Measurements from ENCODE around the gene GPR21.

Gene GPR21, protein sequence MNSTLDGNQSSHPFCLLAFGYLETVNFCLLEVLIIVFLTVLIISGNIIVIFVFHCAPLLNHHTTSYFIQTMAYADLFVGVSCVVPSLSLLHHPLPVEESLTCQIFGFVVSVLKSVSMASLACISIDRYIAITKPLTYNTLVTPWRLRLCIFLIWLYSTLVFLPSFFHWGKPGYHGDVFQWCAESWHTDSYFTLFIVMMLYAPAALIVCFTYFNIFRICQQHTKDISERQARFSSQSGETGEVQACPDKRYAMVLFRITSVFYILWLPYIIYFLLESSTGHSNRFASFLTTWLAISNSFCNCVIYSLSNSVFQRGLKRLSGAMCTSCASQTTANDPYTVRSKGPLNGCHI

DNA sequence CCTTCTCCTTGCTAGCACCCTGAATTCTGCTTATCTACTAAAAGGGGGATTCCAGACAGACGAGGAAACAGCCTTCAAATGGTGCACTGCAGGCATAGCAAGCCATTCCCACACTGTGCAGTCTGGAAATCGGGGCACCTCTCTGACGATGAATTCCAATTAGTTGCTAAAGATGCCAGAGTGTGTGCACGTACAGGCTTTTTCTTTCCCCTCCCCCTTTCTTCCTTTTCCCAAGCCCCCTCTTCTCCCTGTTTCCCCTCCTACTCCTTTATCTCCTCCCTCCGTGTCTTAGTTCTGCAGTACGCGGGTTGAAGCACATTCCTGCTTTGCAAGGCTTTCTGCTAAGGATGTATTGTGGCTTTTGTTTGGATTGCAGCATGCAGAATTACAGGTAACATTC lies at the start of gene GPR21:
Gene GPR21, plus strand, starts transcription at position 316 of the 400 bp plus-strand sequence. CDS start 900 bp downstream, outside the sequence.
- DNase-seq (ENCODE audit: low read depth) = no peak
- TF ChIP-seq, protein P1, sequence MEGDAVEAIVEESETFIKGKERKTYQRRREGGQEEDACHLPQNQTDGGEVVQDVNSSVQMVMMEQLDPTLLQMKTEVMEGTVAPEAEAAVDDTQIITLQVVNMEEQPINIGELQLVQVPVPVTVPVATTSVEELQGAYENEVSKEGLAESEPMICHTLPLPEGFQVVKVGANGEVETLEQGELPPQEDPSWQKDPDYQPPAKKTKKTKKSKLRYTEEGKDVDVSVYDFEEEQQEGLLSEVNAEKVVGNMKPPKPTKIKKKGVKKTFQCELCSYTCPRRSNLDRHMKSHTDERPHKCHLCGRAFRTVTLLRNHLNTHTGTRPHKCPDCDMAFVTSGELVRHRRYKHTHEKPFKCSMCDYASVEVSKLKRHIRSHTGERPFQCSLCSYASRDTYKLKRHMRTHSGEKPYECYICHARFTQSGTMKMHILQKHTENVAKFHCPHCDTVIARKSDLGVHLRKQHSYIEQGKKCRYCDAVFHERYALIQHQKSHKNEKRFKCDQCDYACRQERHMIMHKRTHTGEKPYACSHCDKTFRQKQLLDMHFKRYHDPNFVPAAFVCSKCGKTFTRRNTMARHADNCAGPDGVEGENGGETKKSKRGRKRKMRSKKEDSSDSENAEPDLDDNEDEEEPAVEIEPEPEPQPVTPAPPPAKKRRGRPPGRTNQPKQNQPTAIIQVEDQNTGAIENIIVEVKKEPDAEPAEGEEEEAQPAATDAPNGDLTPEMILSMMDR (IDR thresholded peaks at IDR 0.05; ENCODE audit: low read length, missing control alignments) = no peak
- no peak within 1 kb of the TSS for H3K4me3 ChIP-seq (replicated peaks; ENCODE audit: low read depth, low read length)

DNA sequence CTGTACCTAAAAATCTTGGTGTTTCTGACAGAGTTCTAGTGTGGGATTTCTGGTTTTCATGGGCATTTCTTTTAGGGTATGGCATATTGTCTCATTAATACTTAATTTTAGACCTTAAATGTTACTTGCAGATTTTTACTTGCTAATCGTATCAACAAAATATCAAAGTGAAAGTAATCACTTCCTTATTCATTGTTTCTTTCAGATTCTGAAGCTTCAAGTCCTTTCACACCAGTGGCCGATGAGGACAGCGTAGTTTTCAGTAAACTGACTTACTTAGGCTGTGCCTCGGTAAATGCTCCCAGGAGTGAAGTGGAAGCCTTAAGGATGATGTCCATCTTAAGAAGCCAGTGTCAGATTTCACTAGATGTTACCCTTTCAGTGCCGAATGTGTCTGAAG lies 47.5 kb upstream of the GPR21 start:
- no peak overlapping the region for H3K4me3 ChIP-seq (replicated peaks; ENCODE audit: low read depth, low read length)
- TF ChIP-seq, protein P1 (IDR thresholded peaks at IDR 0.05; ENCODE audit: low read length, missing control alignments) = no peak
- no peak for DNase-seq (ENCODE audit: low read depth)

DNA sequence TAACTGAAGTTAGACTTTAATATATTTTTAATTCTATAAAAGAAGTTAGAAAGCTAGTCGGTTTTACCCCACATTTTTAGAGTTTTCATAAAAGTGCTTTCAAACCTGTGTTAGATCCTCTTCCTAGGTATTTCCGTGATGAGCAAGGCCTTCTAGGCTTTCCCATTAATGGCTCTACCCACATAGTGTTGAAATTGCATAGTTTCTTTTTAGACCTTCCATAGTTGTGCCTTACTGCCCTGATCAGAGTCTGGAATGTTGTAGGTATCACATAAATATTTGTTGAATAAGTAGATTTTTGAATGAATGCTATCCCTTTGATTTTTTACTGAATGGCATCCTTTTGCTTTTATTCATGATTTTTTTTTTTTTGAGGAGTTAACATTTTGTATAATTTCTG lies 45.3 kb upstream of the GPR21 start:
- DNase-seq (ENCODE audit: low read depth) = no peak
- no peak overlapping the region for H3K4me3 ChIP-seq (replicated peaks; ENCODE audit: low read depth, low read length)
- TF ChIP-seq, protein P1 (IDR thresholded peaks at IDR 0.05; ENCODE audit: low read length, missing control alignments) = no peak

DNA sequence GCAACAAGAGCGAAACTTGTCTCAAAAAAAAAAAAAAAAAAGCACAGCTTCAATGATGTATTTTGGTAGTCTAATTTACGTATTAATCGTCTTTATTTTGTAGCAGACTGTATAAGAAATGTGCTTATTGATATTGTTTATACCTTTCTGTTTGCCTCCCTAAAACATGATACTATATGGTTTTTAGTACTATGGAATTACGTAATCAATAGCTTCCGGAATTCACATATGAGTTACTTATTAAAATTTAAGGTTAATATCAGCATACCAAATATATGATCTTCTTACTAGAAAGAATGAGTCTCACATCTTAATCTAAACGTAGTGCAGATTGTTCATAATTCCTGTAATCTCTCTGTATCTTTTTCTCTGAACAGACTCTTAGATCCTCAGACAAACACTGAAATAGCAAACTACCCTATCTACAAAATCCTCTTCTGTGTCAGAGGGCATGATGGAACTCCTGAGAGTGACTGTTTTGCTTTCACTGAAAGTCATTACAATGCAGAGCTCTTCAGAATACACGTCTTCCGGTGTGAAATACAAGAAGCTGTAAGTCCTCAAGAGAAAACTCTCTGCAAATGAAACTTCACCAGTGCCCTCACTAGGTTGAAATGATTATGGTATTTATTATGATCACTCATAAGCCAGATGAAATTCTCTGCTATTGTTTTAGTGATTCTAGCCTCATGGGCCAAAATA lies 44.4 kb upstream of the GPR21 start:
- DNase-seq (ENCODE audit: low read depth) = no peak
- TF ChIP-seq, protein P1 (IDR thresholded peaks at IDR 0.05; ENCODE audit: low read length, missing control alignments) = no peak

DNA sequence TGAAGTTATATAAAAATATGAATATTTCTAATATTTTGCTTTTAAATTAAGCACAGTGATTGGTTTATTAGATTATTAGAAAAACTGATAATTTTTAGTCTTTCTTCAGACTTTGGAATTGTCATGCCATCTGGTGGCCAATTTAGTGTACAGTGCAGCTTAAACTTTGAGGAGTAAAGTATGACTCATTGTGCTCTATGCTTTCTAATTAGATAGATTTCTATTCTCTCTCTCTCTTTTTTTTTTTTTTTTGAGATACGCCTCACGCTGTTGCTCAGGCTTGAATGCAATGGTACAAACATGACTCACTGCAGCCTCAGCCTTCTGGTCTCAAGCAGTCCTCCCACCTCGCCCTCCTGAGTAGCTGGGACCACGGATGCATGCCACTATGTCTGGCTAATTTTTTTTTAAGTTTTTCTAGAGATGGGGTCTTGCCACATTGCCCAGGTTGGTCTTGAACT lies 42.1 kb upstream of the GPR21 start:
- H3K4me3 ChIP-seq (replicated peaks; ENCODE audit: low read depth, low read length) = no peak overlapping the region
- TF ChIP-seq, protein P1 (IDR thresholded peaks at IDR 0.05; ENCODE audit: low read length, missing control alignments) = peak; percentile 73
- DNase-seq (ENCODE audit: low read depth) = peak; percentile 93

More for the DNA sequence above, 44.4 kb upstream of the GPR21 start:
- no peak overlapping the region for H3K4me3 ChIP-seq (replicated peaks; ENCODE audit: low read depth, low read length)

DNA sequence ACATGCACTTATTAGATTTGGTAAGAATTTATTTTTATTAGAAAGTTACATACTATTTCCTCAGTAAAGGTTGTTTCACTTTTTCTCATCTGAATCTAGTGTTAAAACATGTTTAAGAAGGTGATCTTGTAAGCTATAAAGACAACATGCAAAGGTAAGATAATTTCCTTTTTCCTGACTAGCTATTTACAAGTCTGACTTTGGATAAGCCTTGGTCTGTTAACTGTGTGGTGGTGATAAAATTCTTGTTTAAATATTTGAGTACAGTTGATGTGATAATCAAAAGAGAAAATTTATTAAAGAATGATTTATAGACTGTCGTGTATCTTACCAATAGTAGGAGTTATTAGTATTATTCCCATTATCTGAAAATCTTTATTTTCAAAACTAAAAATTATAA lies 36.9 kb upstream of the GPR21 start:
- DNase-seq (ENCODE audit: low read depth) = no peak
- TF ChIP-seq, protein P1 (IDR thresholded peaks at IDR 0.05; ENCODE audit: low read length, missing control alignments) = no peak
- H3K4me3 ChIP-seq (replicated peaks; ENCODE audit: low read depth, low read length) = no peak overlapping the region

All from fibroblast of pulmonary artery (primary cell).